ENCODE results near the gene FAM163A.
"Not testable (repeated sequence)": the region's sequence is repeated elsewhere in the genome, so short reads cannot be mapped to it uniquely, and the experiment has no call there.

Gene FAM163A

GRCh38 chr1:179742717-179743678 is at the start of gene FAM163A:
FAM163A (plus strand) TSS chr1:179743291; CDS start chr1:179813098, 69,807 bp downstream.
- in situ Hi-C loops (cut with MboI; ENCODE audit: low sequenced_read_pairs), result no loop called here

GRCh38 chr1:179694530-179694929 is 48.6 kb upstream of the FAM163A start:
- in situ Hi-C loops (cut with MboI; ENCODE audit: low sequenced_read_pairs), result not testable (repeated sequence)

- in situ Hi-C loops (cut with MboI; ENCODE audit: low sequenced_read_pairs), result no loop called here
Observed at GRCh38 chr1:179702946-179703539, 40.0 kb upstream of the FAM163A start.

GRCh38 chr1:179706339-179706941 is 36.7 kb upstream of the FAM163A start:
- in situ Hi-C loops (cut with MboI; ENCODE audit: low sequenced_read_pairs), result no loop called here

GRCh38 chr1:179707406-179707805 is 35.7 kb upstream of the FAM163A start:
- in situ Hi-C loops (cut with MboI; ENCODE audit: low sequenced_read_pairs), result no loop called here

GRCh38 chr1:179708434-179709195 is 34.5 kb upstream of the FAM163A start:
- in situ Hi-C loops (cut with MboI; ENCODE audit: low sequenced_read_pairs), result no loop called here

GRCh38 chr1:179709841-179710329 is 33.2 kb upstream of the FAM163A start:
- in situ Hi-C loops (cut with MboI; ENCODE audit: low sequenced_read_pairs), result no loop called here

GRCh38 chr1:179714159-179714558 is 28.9 kb upstream of the FAM163A start:
- in situ Hi-C loops (cut with MboI; ENCODE audit: low sequenced_read_pairs), result no loop called here

- in situ Hi-C loops (cut with MboI; ENCODE audit: low sequenced_read_pairs), result no loop called here
Observed at GRCh38 chr1:179714623-179715022, 28.5 kb upstream of the FAM163A start.

- in situ Hi-C loops (cut with MboI; ENCODE audit: low sequenced_read_pairs), result no loop called here
Observed at GRCh38 chr1:179719272-179719671, 23.8 kb upstream of the FAM163A start.

- in situ Hi-C loops (cut with MboI; ENCODE audit: low sequenced_read_pairs), result no loop called here
Observed at GRCh38 chr1:179728271-179728670, 14.8 kb upstream of the FAM163A start.

- in situ Hi-C loops (cut with MboI; ENCODE audit: low sequenced_read_pairs), result no loop called here
Observed at GRCh38 chr1:179729881-179730280, 13.2 kb upstream of the FAM163A start.

GRCh38 chr1:179731643-179732042 is 11.4 kb upstream of the FAM163A start:
- in situ Hi-C loops (cut with MboI; ENCODE audit: low sequenced_read_pairs), result no loop called here

- in situ Hi-C loops (cut with MboI; ENCODE audit: low sequenced_read_pairs), result no loop called here
Observed at GRCh38 chr1:179742291-179742690, 800 bp upstream of the FAM163A start.

- in situ Hi-C loops (cut with MboI; ENCODE audit: low sequenced_read_pairs), result no loop called here
Observed at GRCh38 chr1:179743679-179744400, 749 bp downstream of the FAM163A start.

- in situ Hi-C loops (cut with MboI; ENCODE audit: low sequenced_read_pairs), result no loop called here
Observed at GRCh38 chr1:179744401-179745130, 1.5 kb downstream of the FAM163A start.

GRCh38 chr1:179745131-179745611 is 2.1 kb downstream of the FAM163A start:
- in situ Hi-C loops (cut with MboI; ENCODE audit: low sequenced_read_pairs), result no loop called here

GRCh38 chr1:179745743-179746142 is 2.7 kb downstream of the FAM163A start:
- in situ Hi-C loops (cut with MboI; ENCODE audit: low sequenced_read_pairs), result no loop called here

GRCh38 chr1:179747611-179748010 is 4.5 kb downstream of the FAM163A start:
- in situ Hi-C loops (cut with MboI; ENCODE audit: low sequenced_read_pairs), result no loop called here
